GM18505 (cell line): ENCODE results near the gene TMEM14C.
"Not testable (repeated sequence)": the region's sequence is repeated elsewhere in the genome, so short reads cannot be mapped to it uniquely, and the experiment has no call there.

Experiments used
- ATAC-seq: cut with Tn5 transposase; IDR thresholded peaks from one replicate; pipeline ENCODE4 v1.9.1; 2021; ENCODE audit not compliant: unreplicated experiment
- POLR2A ChIP-seq: IDR thresholded peaks from 4 replicates; pipeline ENCODE4 v1.6.1; 2011; ENCODE audit warnings: borderline replicate concordance; ENCODE audit not compliant: insufficient read depth, insufficient read length; ENCODE audit errors: extremely low read depth

The TMEM14C gene

GRCh38 chr6:10696655-10697054 lies 26.2 kb upstream of the TMEM14C start:
- TF ChIP-seq POLR2A: no peak
- ATAC-seq: no peak

GRCh38 chr6:10713962-10714361 lies 8.9 kb upstream of the TMEM14C start:
- no peak for TF ChIP-seq POLR2A
- ATAC-seq: no peak

DNA sequence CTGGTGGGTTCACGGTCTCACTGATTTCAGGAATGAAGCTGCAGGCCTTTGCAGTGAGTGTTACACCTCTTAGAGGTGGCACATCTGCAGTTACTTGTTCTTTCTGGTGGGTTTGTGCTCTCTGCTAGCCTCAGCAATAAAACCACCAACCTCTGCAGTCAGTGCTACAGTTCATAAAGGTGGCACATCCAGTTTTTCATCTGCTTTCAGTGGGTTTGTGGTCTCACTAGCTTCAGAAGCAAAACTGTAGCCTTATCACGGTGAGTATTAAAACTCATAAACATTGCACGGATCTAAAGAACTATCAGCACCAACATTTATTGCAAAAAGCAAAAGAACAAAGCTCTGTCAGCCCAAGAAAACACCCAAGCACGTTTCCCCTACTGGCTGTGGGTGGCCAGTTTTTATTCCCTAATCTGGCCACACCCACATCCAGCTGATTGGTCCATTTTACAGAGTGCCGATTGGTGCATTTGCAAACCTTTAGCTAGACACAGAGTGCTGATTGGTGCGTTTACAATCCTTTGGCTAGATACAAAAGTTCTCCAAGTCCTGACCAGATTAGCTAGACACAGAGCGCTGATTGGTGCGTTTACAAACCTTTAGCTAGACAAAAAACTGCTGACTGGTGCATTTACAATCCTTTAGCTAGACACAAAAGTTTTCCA lies 3.4 kb upstream of the TMEM14C start:
- TF ChIP-seq POLR2A: no peak
- no peak for ATAC-seq

GRCh38 chr6:10719964-10720264 lies 3.0 kb upstream of the TMEM14C start:
- ATAC-seq: no peak
- no peak for TF ChIP-seq POLR2A

DNA sequence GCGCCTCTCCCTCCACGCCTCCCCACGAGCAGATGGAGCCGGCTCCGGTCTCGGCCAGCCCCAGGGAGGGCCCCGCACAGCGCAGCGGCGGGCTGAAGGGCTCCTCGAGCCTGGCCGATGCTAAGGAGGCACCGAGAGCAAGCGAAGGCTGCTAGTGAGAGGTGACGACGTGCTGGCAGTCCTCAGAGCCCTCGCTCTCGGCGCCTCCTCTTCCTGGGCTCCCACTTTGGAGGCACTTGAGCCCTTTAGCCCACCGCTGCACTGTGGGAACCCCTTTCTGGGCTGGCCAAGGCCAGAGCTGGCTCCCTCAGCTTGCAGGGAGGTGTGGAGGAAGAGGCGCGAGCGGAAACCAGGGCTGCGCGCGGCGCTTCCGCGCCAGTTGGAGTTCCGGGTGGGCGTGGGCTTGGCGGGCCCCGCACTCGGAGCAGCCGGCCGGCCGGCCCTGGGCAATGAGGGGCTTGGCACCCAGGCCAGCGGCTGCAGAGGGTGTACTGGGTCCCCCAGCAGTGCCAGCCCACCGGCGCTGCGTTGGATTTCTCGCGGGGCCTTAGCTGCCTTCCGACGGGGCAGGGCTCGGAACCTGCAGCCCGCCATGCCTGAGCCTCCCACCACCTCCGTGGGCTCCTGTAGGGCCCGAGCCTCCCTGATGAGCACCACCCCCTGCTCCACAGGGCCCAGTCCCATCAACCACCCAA lies 2.5 kb upstream of the TMEM14C start:
- TF ChIP-seq POLR2A: peak; percentile 69
- no peak for ATAC-seq

GRCh38 chr6:10720960-10721849 lies 1.7 kb upstream of the TMEM14C start:
- ATAC-seq: not testable (repeated sequence)

DNA sequence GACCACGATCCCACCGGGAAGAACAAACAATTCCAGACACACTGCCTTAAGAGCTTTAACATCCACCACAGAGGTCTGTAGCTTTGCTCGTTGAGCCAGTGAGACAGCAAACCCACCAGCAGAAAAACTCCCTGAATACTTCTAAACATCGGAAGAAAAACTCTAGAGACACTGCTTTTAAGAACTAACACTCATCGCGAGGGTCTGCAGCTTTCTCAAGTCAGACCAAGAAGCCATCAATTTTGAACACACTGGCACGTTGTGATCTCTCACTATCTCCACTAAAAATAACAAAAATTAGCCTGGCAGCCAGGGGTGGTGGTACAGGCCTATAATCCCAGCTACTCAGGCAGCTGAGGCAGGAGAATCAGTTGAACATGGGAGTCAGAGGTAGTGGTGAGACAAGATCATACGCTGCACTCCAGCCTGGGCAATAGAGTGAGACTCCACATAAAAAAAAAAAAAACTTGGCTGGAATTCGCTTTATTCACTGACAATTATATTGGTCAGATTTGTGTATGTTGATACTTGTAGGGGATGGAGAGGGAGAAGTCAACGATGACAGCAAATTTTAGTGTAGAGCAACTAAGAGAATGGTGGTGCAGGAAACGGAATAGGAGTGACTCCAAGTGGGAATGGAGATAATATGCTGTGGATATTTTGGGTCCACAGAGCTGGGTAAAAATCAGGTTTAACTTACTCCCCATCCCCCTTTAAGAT lies 860 bp upstream of the TMEM14C start:
- TF ChIP-seq POLR2A: peak; percentile 30
- ATAC-seq: no peak

DNA sequence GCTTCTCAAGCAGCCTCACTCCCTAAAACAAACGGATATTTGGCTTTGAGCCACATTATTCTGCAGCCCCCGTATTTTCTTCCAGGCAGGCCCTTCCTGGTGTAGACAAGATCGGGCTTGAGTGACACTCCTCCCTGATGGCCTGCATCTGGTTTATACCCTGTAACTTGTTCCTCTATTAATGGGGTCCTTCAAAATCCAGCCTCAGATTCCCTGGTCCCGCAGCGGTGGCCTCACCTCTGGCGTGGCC lies 375 bp upstream of the TMEM14C start:
- no peak for ATAC-seq
- TF ChIP-seq POLR2A: no peak

- no peak for ATAC-seq
Observed at GRCh38 chr6:10723567-10723881, 654 bp downstream of the TMEM14C start.

DNA sequence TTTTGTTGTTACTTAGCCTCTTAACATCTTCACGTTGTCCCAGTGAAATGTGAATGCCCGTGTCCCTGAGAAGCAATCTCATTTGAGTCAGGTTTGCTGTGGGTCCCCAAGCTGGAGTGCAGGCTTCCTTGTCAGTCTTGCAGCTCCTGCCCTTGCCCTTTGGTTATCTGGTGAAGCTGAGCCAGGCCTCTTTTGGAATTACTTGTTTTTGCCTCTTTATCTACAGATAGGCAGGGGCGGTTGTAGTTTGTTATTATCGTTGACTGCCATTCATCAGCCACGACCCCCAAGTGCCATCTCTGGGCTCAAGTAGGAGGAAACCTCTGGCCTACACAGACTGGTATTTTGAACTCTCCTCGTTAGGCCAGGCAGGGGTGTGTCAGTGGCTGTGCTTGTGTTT lies 2.2 kb downstream of the TMEM14C start:
- no peak for ATAC-seq
- TF ChIP-seq POLR2A: no peak

More at GRCh38 chr6:10723567-10723881, 654 bp downstream of the TMEM14C start:
- no peak for TF ChIP-seq POLR2A

DNA sequence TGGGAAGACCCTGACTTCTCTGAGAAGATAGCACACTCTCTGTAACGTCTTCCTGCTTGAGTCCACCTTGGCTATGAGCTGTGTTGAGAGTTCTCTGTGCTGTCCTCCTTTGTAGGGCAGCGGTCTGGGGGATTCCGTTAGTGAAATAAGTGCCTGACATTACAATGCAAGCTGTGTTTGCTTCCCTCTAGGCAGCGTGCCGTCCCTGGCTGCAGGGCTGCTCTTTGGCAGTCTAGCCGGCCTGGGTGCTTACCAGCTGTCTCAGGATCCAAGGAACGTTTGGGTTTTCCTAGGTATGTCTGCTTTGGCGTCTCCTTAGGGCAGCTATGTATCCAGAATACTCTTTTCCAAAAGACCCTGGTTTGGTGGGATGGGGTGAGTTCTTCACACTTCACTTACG lies 2.8 kb downstream of the TMEM14C start:
- no peak for ATAC-seq
- no peak for TF ChIP-seq POLR2A

DNA sequence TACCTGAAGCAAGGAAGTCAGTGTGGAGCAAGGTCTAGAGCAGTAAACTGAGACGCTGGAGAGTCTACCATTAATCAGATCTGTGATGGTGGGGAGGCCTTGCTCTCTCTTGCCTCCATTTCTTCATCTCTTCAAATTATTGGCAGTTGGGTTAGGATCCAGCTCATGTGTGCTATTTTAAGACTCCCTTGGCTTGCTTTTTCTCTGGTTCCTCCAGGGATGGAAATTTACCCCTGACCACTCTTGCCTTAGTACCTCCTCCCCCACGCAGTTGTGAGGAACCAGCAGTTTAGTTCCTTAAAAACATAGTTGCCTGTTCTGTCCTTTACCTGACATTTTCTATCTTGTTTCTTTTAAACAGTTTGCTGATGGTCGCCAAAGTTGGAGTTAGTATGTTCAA lies 7.4 kb downstream of the TMEM14C start:
- no peak for ATAC-seq
- no peak for TF ChIP-seq POLR2A

DNA sequence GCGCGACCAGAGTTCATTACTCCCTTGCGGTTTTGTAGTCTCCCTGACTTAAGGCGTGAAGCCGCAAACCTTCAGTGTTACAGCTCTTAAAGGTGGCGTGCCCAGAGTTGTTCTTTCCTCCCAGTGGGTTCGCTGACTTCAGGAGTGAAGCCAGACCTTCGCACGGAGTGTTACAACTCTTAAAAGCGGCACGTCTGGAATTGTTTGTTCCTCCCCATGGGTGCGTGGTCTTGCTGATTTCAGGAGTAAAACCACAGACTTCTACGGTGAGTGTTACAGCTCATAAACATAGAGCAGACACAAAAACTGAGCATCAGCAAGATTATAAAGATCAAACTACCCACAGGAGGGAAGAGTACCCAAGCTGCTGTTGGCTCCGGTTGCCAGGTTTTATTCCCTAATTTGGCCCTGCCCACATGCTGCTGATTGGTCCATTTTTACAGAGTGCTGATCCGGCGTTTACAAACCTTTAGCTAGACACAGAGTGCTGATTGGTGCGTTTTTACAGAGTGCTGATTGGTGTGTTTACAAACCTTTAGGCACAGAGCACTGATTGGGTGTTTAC lies 10.4 kb downstream of the TMEM14C start:
- no peak for TF ChIP-seq POLR2A
- ATAC-seq: no peak
